SK-N-SH treated with all-trans-retinoic acid at 6 μM for 48 hours (cell line): Measurements from ENCODE around the gene AGTR1.
"Not testable (repeated sequence)": the region's sequence is repeated elsewhere in the genome, so short reads cannot be mapped to it uniquely, and the experiment has no call there.

ENCODE experiments used
- ATAC-seq: fragments of 200-7000 bp; cut with Tn5 transposase; 3 replicates; pipeline ENCODE4 v1.9.1; 2020; ENCODE audit warnings: mild to moderate bottlenecking, moderate library complexity
- ARNTL ChIP-seq: fragments of 450-650 bp; formaldehyde crosslinking; IDR thresholded peaks from 2 replicates; pipeline ENCODE4 v1.5.0; 2020; ENCODE audit warnings: low read depth, mild to moderate bottlenecking, moderate library complexity, borderline replicate concordance
- BACH2 ChIP-seq: fragments of 250-450 bp; sonication (Bioruptor Pico); IDR thresholded peaks from 2 replicates; pipeline ENCODE4 v1.9.0; 2021; ENCODE audit warnings: mild to moderate bottlenecking, borderline replicate concordance
- CREB5 ChIP-seq: fragments of 250-450 bp; sonication (Bioruptor Pico); IDR thresholded peaks from 2 replicates; pipeline ENCODE4 v1.5.1; 2020; ENCODE audit warnings: low read depth, mild to moderate bottlenecking, moderate library complexity
- ESRRG ChIP-seq: fragments of 250-450 bp; sonication (Bioruptor Pico); IDR thresholded peaks from 2 replicates; pipeline ENCODE4 v1.6.1; 2021; ENCODE audit warnings: mild to moderate bottlenecking
- GLIS3 ChIP-seq: fragments of 250-450 bp; sonication (Bioruptor Pico); IDR thresholded peaks from 2 replicates; pipeline ENCODE4 v1.5.0; 2020; ENCODE audit warnings: mild to moderate bottlenecking, moderate library complexity
- ISL1 ChIP-seq: fragments of 250-450 bp; sonication (Bioruptor Pico); IDR thresholded peaks from 2 replicates; pipeline ENCODE4 v2.1.2; 2022; ENCODE audit warnings: mild to moderate bottlenecking, moderate library complexity
- OSR1 ChIP-seq: fragments of 250-450 bp; sonication (Bioruptor Pico); IDR thresholded peaks from 2 replicates; pipeline ENCODE4 v1.8.0; 2022; ENCODE audit warnings: moderate library complexity, mild to moderate bottlenecking, inconsistent platforms
- POU6F1 ChIP-seq: fragments of 250-450 bp; sonication (Bioruptor Pico); IDR thresholded peaks from 2 replicates; pipeline ENCODE4 v1.8.0; 2021; ENCODE audit warnings: low read depth, mild to moderate bottlenecking, moderate library complexity, borderline replicate concordance
- PPARA ChIP-seq: fragments of 250-450 bp; sonication (Bioruptor Pico); IDR thresholded peaks from 2 replicates; pipeline ENCODE4 v1.5.0; 2020; ENCODE audit warnings: mild to moderate bottlenecking, borderline replicate concordance
- RARB ChIP-seq: fragments of 250-450 bp; sonication (Bioruptor Pico); IDR thresholded peaks from 2 replicates; pipeline ENCODE4 v1.8.0; 2021; ENCODE audit warnings: mild to moderate bottlenecking, moderate library complexity
- TCF4 ChIP-seq: fragments of 250-450 bp; sonication (Bioruptor Pico); IDR thresholded peaks from 2 replicates; pipeline ENCODE4 v1.8.0; 2021; ENCODE audit warnings: mild to moderate bottlenecking, moderate library complexity, borderline replicate concordance
- TOX ChIP-seq: fragments of 250-450 bp; sonication (Bioruptor Pico); IDR thresholded peaks from 2 replicates; pipeline ENCODE4 v1.8.0; 2021; ENCODE audit warnings: mild to moderate bottlenecking, moderate library complexity, borderline replicate concordance
- TSHZ2 ChIP-seq: fragments of 250-450 bp; sonication (Bioruptor Pico); IDR thresholded peaks from 2 replicates; pipeline ENCODE4 v1.5.0; 2020; ENCODE audit warnings: mild to moderate bottlenecking, moderate library complexity
- ZC3H10 ChIP-seq: fragments of 250-450 bp; sonication (Bioruptor Pico); IDR thresholded peaks from 2 replicates; pipeline ENCODE4 v1.5.1; 2021; ENCODE audit warnings: mild to moderate bottlenecking, moderate library complexity
- ZFP3 ChIP-seq: fragments of 250-450 bp; sonication (Bioruptor Pico); IDR thresholded peaks from 2 replicates; pipeline ENCODE4 v1.5.0; 2020; ENCODE audit warnings: mild to moderate bottlenecking, moderate library complexity
- ZFP30 ChIP-seq: fragments of 450-650 bp; formaldehyde crosslinking; IDR thresholded peaks from 2 replicates; pipeline ENCODE4 v1.5.0; 2022; ENCODE audit warnings: mild to moderate bottlenecking, moderate library complexity
- ZNF565 ChIP-seq: fragments of 450-650 bp; formaldehyde crosslinking; conservative IDR thresholded peaks from 2 replicates; pipeline ENCODE4 v1.5.0; 2020; ENCODE audit warnings: low read depth, mild to moderate bottlenecking, moderate library complexity
- ZNF70 ChIP-seq: fragments of 450-650 bp; formaldehyde crosslinking; IDR thresholded peaks from 2 replicates; pipeline ENCODE4 v1.5.0; 2020; ENCODE audit warnings: mild to moderate bottlenecking, moderate library complexity
- TF ChIP-seq, protein P1 (sequence below): fragments of 250-450 bp; sonication (Bioruptor Pico); IDR thresholded peaks from 2 replicates; pipeline ENCODE4 v1.5.1; 2021; ENCODE audit warnings: mild to moderate bottlenecking, moderate library complexity
- TF ChIP-seq, protein P2 (sequence below): fragments of 250-450 bp; sonication (Bioruptor Pico); IDR thresholded peaks from 2 replicates; pipeline ENCODE4 v1.8.0; 2020; ENCODE audit warnings: mild to moderate bottlenecking, moderate library complexity, borderline replicate concordance

The AGTR1 gene

DNA sequence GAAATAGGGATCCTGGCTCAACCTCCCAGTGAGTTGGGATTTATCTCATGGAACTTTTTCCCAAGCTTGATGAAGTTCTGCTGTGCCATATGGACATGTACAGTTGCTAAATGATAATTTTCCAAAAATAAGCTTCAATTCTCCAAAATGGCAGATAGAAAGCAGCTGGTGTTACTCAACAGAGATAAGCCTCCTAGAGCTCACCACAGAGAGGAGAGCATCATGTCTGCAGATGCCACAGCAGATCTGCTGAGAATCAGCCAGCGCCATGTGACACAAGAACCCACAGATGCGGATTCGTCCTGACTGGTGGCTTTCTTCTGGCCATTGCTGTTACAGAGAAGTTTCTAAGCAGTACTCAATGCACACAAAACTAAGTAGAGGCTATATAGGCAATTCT, 50.6 kb downstream of the AGTR1 start:
- TF ChIP-seq ZNF565 (CRISPR knock-in tag) (no peak), ZFP30 (CRISPR knock-in tag) (no peak), OSR1 (CRISPR knock-in tag) (no peak), CREB5 (CRISPR knock-in tag) (no peak), ISL1 (CRISPR knock-in tag) (no peak), BACH2 (CRISPR knock-in tag) (no peak), ZNF70 (CRISPR knock-in tag) (no peak), ZFP3 (CRISPR knock-in tag) (no peak), PPARA (CRISPR knock-in tag) (no peak), TOX (CRISPR knock-in tag) (no peak), ESRRG (no peak), ZC3H10 (CRISPR knock-in tag) (no peak), TSHZ2 (CRISPR knock-in tag) (no peak), POU6F1 (CRISPR knock-in tag) (no peak), RARB (CRISPR knock-in tag) (no peak), ARNTL (CRISPR knock-in tag) (no peak), GLIS3 (CRISPR knock-in tag) (no peak)
- TF ChIP-seq, protein P1, sequence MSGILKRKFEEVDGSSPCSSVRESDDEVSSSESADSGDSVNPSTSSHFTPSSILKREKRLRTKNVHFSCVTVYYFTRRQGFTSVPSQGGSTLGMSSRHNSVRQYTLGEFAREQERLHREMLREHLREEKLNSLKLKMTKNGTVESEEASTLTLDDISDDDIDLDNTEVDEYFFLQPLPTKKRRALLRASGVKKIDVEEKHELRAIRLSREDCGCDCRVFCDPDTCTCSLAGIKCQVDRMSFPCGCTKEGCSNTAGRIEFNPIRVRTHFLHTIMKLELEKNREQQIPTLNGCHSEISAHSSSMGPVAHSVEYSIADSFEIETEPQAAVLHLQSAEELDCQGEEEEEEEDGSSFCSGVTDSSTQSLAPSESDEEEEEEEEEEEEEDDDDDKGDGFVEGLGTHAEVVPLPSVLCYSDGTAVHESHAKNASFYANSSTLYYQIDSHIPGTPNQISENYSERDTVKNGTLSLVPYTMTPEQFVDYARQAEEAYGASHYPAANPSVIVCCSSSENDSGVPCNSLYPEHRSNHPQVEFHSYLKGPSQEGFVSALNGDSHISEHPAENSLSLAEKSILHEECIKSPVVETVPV (CRISPR knock-in tag): no peak
- TF ChIP-seq, protein P2, sequence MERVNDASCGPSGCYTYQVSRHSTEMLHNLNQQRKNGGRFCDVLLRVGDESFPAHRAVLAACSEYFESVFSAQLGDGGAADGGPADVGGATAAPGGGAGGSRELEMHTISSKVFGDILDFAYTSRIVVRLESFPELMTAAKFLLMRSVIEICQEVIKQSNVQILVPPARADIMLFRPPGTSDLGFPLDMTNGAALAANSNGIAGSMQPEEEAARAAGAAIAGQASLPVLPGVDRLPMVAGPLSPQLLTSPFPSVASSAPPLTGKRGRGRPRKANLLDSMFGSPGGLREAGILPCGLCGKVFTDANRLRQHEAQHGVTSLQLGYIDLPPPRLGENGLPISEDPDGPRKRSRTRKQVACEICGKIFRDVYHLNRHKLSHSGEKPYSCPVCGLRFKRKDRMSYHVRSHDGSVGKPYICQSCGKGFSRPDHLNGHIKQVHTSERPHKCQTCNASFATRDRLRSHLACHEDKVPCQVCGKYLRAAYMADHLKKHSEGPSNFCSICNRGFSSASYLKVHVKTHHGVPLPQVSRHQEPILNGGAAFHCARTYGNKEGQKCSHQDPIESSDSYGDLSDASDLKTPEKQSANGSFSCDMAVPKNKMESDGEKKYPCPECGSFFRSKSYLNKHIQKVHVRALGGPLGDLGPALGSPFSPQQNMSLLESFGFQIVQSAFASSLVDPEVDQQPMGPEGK (CRISPR knock-in tag): no peak
- ATAC-seq: no peak

DNA sequence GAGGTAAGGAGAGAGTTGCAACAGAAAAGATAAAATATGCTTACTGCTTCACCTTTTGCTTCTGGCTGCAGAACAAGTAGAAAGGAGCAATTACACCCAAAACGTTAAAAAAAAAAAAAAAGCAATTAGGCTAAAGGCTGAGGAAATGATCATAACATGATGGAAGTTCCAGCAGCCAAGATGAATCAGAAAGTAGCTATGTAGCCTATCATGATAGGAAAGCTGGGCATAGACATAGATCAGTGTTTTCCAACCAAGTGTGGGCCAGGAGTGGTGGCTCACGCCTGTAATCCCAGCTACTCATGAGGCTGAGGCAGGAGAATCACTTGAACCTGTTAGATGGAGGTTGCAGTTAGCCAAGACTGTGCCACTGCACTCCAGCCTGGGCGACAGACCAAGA, 52.6 kb downstream of the AGTR1 start:
- no peak for TF ChIP-seq TOX (CRISPR knock-in tag)
- no peak for TF ChIP-seq ZNF70 (CRISPR knock-in tag)
- no peak for TF ChIP-seq ARNTL (CRISPR knock-in tag)
- TF ChIP-seq TCF4 (CRISPR knock-in tag): no peak
- ATAC-seq: no peak

GRCh38 chr3:148751461-148751860, 53.8 kb downstream of the AGTR1 start:
- ATAC-seq: no peak
- TF ChIP-seq CREB5 (CRISPR knock-in tag): no peak

DNA sequence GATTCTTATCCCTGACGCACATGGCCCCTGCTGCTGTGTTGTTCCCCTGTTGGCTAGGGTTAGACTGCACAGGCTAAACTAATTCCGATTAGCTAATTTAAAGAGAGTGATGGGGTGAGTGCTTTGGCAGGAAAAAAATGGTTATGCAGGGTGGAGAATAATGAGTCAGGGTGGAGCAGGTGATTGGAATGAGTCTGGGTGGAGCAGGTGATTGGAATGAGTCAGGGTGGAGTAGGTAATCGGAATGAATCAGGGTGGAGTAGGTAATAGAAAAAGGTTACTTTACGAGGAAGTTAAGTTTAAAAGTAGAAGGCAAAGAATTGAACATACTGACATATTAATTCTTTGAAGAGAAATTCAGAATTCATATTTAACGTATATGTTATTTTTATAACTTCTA, 55.7 kb downstream of the AGTR1 start:
- not testable (repeated sequence) for ATAC-seq
